ENCODE data around the gene KPNB1. TPM values are rescaled to one million over a fixed set of nuclear protein-coding genes. Genes with fewer than 3 reads are reported as not detected.

The KPNB1 gene
- total RNA-seq, 2 experiments from 2014 or later = 232 to 453 TPM

DNA sequence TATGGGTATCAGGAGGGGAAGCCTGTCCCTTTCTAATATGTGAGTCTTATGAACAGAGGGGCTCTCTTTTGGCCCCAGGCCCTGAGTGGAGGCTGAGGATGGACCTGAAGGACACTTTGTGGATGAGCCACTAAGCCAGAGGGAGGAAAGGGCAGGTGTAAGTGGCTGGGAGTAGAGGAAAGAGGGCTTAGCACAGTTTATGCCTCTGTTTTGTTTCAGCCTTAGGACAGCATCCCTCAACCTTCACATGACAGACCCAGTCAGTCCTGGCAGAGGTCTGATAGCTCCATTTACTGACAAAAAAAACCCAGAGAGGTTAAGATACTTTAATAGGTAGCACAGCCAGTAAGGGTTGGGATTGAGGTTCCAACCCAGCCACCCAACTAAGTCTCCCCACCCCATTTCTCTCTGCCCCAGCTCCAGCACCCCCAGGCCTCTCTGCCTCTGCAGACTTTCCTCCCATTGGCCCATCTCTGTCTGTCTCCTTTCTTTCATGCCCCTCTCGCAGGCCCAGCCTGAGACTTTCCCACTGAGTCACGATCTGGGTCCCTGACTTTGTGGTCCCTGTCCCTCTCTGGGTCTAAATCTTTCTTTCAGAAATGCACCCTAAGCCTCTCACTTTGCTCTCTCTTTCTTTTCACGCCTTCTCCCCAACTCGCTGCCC, 78.6 kb downstream of the KPNB1 start:
- intact Hi-C loops (cut with micrococcal nuclease; ENCODE audit: unreplicated experiment) = no loop called here
- BruUV-seq (replicated peaks) = no TSS peak
- Histone ChIP-seq H3K36me3 (ENCODE audit: insufficient read depth, low read length) (no peaks in the 10 kb centered on the region), H2AFZ (ENCODE audit: low read length) (no peak overlapping the region), H3K4me2 (ENCODE audit: low read length) (no peak overlapping the region), H3K9me2 (ENCODE audit: insufficient read depth, low read length) (no peaks in the 10 kb centered on the region), H3K79me2 (ENCODE audit: insufficient read depth, low read depth, low read length) (no peaks in the 10 kb centered on the region), H4K20me1 (ENCODE audit: insufficient read depth, low read length) (no peaks in the 10 kb centered on the region; the same call in 1 of the 2 replicates), H3K4me1 (ENCODE audit: insufficient read depth, low read length, poor library complexity, severe bottlenecking) (no peaks in the 10 kb centered on the region), H3K27ac (ENCODE audit: low read depth, low read length, poor library complexity, severe bottlenecking) (no peak overlapping the region), H3K4me3 (ENCODE audit: low read depth, low read length, poor library complexity, severe bottlenecking) (no peak overlapping the region), H3K9me3 (ENCODE audit: low read length) (no peaks in the 10 kb centered on the region)
- ChIA-PET CTCF (ENCODE audit: unreplicated experiment) (interaction anchor here (0.6 kb wide), 1 partner anchor 21 kb away, joined by 3 read pairs; no protein-coding TSS in a partner anchor), POLR2A (interaction anchor here (0.6 kb wide), 1 partner anchor 126 kb away, joined by 3 read pairs; no protein-coding TSS in a partner anchor)
- DNase-seq (ENCODE audit: low spot score) = no peak
- TF ChIP-seq, protein P1, sequence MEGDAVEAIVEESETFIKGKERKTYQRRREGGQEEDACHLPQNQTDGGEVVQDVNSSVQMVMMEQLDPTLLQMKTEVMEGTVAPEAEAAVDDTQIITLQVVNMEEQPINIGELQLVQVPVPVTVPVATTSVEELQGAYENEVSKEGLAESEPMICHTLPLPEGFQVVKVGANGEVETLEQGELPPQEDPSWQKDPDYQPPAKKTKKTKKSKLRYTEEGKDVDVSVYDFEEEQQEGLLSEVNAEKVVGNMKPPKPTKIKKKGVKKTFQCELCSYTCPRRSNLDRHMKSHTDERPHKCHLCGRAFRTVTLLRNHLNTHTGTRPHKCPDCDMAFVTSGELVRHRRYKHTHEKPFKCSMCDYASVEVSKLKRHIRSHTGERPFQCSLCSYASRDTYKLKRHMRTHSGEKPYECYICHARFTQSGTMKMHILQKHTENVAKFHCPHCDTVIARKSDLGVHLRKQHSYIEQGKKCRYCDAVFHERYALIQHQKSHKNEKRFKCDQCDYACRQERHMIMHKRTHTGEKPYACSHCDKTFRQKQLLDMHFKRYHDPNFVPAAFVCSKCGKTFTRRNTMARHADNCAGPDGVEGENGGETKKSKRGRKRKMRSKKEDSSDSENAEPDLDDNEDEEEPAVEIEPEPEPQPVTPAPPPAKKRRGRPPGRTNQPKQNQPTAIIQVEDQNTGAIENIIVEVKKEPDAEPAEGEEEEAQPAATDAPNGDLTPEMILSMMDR (conservative IDR thresholded peaks at IDR 0.05; ENCODE audit: low read length) = no peak
- no peak for TF ChIP-seq EZH2phosphoT487 (IDR thresholded peaks at IDR 0.05; ENCODE audit: borderline replicate concordance, low read depth, low read length)

DNA sequence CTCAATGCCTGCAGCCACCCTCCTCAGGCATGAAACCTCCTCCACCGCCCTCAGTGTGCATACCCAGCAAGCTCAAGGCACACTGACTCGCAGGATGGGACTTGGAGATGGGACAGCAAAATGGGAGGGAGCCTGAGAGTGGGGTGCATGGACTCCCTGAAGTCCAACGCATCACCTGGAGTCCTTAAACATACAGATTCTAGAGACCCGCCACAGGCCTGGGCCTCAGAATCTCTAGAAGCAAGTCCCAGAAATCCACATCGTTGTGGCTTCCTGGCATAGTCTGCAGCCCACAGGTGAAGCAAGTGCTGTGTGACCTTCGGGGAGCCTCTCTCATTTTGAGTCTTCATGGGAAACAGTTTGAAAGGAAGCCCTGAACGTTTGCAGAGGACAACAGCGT, 79.8 kb downstream of the KPNB1 start:
- Histone ChIP-seq H4K20me1 (ENCODE audit: insufficient read depth, low read length) (no peaks in the 10 kb centered on the region; the same call in 1 of the 2 replicates), H3K79me2 (ENCODE audit: insufficient read depth, low read depth, low read length) (no peaks in the 10 kb centered on the region), H3K9me2 (ENCODE audit: insufficient read depth, low read length) (no peaks in the 10 kb centered on the region), H3K36me3 (ENCODE audit: insufficient read depth, low read length) (no peaks in the 10 kb centered on the region), H3K4me3 (ENCODE audit: low read depth, low read length, poor library complexity, severe bottlenecking) (no peak overlapping the region), H2AFZ (ENCODE audit: low read length) (no peak overlapping the region), H3K9me3 (ENCODE audit: low read length) (no peaks in the 10 kb centered on the region), H3K4me2 (ENCODE audit: low read length) (no peak overlapping the region), H3K27ac (ENCODE audit: low read depth, low read length, poor library complexity, severe bottlenecking) (no peak overlapping the region), H3K4me1 (ENCODE audit: insufficient read depth, low read length, poor library complexity, severe bottlenecking) (no peaks in the 10 kb centered on the region)
- ChIA-PET POLR2A (no interaction called here), CTCF (ENCODE audit: unreplicated experiment) (no interaction called here)
- TF ChIP-seq EZH2phosphoT487 (IDR thresholded peaks at IDR 0.05; ENCODE audit: borderline replicate concordance, low read depth, low read length) = no peak
- TF ChIP-seq, protein P1 (conservative IDR thresholded peaks at IDR 0.05; ENCODE audit: low read length) = no peak
- BruUV-seq (replicated peaks) = no TSS peak
- intact Hi-C loops (cut with micrococcal nuclease; ENCODE audit: unreplicated experiment) = no loop called here
- no peak for DNase-seq (ENCODE audit: low spot score)

DNA sequence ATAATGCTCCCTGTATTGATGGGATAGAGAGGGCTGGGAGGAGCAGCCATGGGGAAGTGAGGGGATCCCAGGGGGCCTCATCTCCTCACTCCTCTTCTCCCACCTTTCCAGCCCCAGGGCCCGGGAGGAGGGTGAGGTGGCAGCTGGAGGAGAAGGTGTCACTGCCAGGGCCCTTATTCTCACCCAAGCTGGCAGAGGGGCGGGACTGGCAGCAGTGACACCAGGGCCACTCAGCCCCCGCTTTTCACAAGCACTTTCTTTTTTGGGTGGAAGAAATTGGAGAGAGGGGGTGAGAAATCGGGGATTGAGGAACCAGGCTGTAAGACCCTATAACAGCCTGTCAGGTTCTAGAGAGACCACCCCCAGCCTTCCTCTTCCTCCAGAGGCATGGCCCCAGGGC, 81.0 kb downstream of the KPNB1 start:
- H3K4me3 ChIP-seq (ENCODE audit: low read depth, low read length, poor library complexity, severe bottlenecking) = no peak overlapping the region
- no TSS peak for BruUV-seq (replicated peaks)
- H3K36me3 ChIP-seq (ENCODE audit: insufficient read depth, low read length) = no peaks in the 10 kb centered on the region
- CTCF ChIA-PET (ENCODE audit: unreplicated experiment) = no interaction called here
- H3K9me3 ChIP-seq (ENCODE audit: low read length) = no peaks in the 10 kb centered on the region
- TF ChIP-seq EZH2phosphoT487 (IDR thresholded peaks at IDR 0.05; ENCODE audit: borderline replicate concordance, low read depth, low read length) = no peak
- TF ChIP-seq, protein P1 (conservative IDR thresholded peaks at IDR 0.05; ENCODE audit: low read length) = no peak
- H2AFZ ChIP-seq (ENCODE audit: low read length) = no peak overlapping the region
- no peaks in the 10 kb centered on the region for H3K79me2 ChIP-seq (ENCODE audit: insufficient read depth, low read depth, low read length)
- intact Hi-C loops (cut with micrococcal nuclease; ENCODE audit: unreplicated experiment) = no loop called here
- H3K4me2 ChIP-seq (ENCODE audit: low read length) = no peak overlapping the region
- H3K9me2 ChIP-seq (ENCODE audit: insufficient read depth, low read length) = no peaks in the 10 kb centered on the region
- no peak overlapping the region for H3K27ac ChIP-seq (ENCODE audit: low read depth, low read length, poor library complexity, severe bottlenecking)
- no peaks in the 10 kb centered on the region for H3K4me1 ChIP-seq (ENCODE audit: insufficient read depth, low read length, poor library complexity, severe bottlenecking)
- H4K20me1 ChIP-seq (ENCODE audit: insufficient read depth, low read length) = no peaks in the 10 kb centered on the region; the same call in 1 of the 2 replicates
- no peak for DNase-seq (ENCODE audit: low spot score)
- POLR2A ChIA-PET = no interaction called here
